HEK293 (cell line): ENCODE data around the gene LRFN2.

ENCODE experiments used
- CTCF ChIP-seq: fragments of 450-650 bp; formaldehyde crosslinking; IDR thresholded peaks from 2 replicates; pipeline ENCODE4 v1.5.1; 2016; ENCODE audit warnings: missing biosample characterization, missing genetic modification characterization
- ELK4 ChIP-seq: IDR thresholded peaks from 2 replicates; pipeline ENCODE4 v1.6.1; 2011; ENCODE audit warnings: mild to moderate bottlenecking, low read depth, low read length, borderline replicate concordance
- FEZF1 ChIP-seq: fragments of 450-650 bp; formaldehyde crosslinking; IDR thresholded peaks from 2 replicates; pipeline ENCODE4 v1.5.1; 2016; ENCODE audit warnings: missing biosample characterization, missing genetic modification characterization
- WT1 ChIP-seq: fragments of 450-650 bp; formaldehyde crosslinking; IDR thresholded peaks from 2 replicates; pipeline ENCODE4 v1.5.1; 2016; ENCODE audit warnings: missing biosample characterization, missing genetic modification characterization
- ZNF211 ChIP-seq: fragments of 450-650 bp; formaldehyde crosslinking; IDR thresholded peaks from 2 replicates; pipeline ENCODE4 v1.5.1; 2016; ENCODE audit warnings: low read depth, missing biosample characterization, missing genetic modification characterization
- ZNF350 ChIP-seq: fragments of 450-650 bp; formaldehyde crosslinking; IDR thresholded peaks from 2 replicates; pipeline ENCODE4 v1.5.0; 2017; ENCODE audit warnings: missing biosample characterization, mild to moderate bottlenecking, missing genetic modification characterization
- ZNF626 ChIP-seq: fragments of 450-650 bp; sonication (Bioruptor Pico); formaldehyde crosslinking; IDR thresholded peaks from 2 replicates; pipeline ENCODE4 v1.5.1; 2018; ENCODE audit warnings: missing biosample characterization, missing genetic modification characterization, inconsistent platforms

GRCh38 chr6:40585651-40586269, 1.4 kb downstream of the LRFN2 start:
- TF ChIP-seq CTCF (tag by site-specific recombination), result no peak
- TF ChIP-seq ZNF211, result no peak
- TF ChIP-seq ELK4, result no peak
- TF ChIP-seq ZNF350, result no peak
- peak; percentile 38; the same call in 1 of the 2 replicates for TF ChIP-seq WT1 (tag by site-specific recombination)
- no peak for TF ChIP-seq ZNF626 (tag by site-specific recombination)
- TF ChIP-seq FEZF1 (tag by site-specific recombination), result no peak
